GM15510 (cell line): ENCODE measurements around the gene STIM2.

Experiments
- POLR2A ChIP-seq: IDR thresholded peaks from 3 replicates; pipeline ENCODE4 v1.6.1; 2011; ENCODE audit warnings: borderline replicate concordance; ENCODE audit not compliant: insufficient read length; ENCODE audit errors: extremely low read depth

The STIM2 gene

GRCh38 chr4:26860157-26860921 lies at the start of gene STIM2:
Gene STIM2 (plus strand): TSS chr4:26860841.
- peak; percentile 86 for TF ChIP-seq POLR2A

DNA sequence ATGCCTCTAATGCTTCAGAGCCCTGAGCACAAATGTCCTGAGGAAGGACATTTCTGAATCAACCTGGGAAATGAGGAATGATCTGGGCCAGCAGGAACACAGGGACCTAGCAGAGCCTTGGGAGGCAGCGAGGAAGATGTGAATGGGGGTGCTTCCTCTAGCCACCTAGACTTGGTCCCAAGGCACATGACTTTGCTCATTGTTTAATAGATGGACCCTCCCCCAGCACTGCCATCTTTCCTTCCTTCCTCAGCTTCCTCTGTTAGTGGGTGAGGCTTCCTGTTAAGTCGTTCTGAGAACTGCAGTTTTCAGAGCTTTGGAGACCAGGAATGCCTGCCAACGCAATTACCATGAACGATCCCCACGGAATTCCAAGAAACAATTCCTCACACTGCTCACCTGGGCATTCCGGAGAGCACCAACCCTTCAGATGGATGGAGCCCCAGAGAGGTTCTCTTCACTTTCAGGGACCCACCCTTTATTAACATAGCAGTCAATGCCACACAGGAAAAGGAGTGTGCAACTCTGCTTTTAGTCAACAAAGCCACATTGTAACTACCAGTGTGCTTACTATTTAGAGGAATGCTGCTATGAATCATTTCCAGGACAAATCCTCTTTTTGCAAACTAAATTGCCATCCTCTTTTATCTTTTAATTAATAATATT lies 48.5 kb upstream of the STIM2 start:
- no peak for TF ChIP-seq POLR2A

- TF ChIP-seq POLR2A: no peak
These were observed 46.9 kb upstream of the STIM2 start for GRCh38 chr4:26813698-26814097.

GRCh38 chr4:26815199-26815598 lies 45.4 kb upstream of the STIM2 start:
- TF ChIP-seq POLR2A: no peak

- TF ChIP-seq POLR2A: no peak
These were observed 44.9 kb upstream of the STIM2 start for GRCh38 chr4:26815706-26816105.

GRCh38 chr4:26819026-26819425 lies 41.6 kb upstream of the STIM2 start:
- TF ChIP-seq POLR2A: no peak

DNA sequence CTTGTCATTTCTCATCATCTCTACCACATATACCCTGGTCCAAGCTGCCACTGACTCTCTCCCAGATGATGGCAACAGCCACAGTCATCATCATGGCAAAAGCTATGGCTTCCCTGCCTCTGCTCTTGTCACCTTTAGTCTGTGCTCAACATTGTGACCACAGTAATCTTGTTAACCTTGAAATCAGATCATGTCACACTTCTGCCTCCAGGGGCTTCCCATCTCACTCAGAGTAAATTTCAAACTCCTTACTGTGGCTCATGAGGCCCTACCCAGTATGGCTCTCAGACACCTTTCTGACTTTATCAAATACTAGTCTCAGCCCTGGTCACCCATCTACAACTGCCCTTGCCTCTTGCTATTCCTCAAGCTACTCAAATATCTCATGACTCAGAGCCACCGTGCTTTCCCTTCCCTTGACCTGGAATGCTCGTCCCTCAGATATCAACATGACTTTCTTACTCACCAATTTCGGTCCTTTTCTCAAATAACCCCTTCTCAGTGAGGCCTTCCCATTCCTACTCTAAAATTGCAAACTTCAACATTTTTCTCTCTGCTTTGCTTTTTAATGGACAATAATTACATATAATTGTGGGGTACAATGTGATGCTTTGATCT lies 41.1 kb upstream of the STIM2 start:
- no peak for TF ChIP-seq POLR2A

DNA sequence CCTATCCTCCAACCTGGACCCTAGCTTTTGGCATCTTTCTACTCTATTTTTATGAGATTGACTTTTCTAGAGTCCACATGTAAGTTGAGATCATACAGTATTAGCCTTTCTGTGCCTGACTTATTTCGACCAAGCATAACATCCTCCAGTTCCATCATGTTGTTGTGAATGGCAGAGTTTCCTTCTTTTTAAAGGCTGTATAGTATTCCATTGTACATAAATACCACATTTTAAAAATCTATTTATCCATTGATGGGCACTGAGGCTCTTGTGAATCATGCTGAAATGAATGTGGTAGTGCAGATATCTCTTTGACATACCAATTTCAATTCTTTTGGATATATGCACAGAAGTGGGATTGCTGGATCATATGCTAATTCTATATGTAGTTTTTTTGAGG lies 40.3 kb upstream of the STIM2 start:
- TF ChIP-seq POLR2A: no peak

- no peak for TF ChIP-seq POLR2A
These were observed 39.6 kb upstream of the STIM2 start for GRCh38 chr4:26821031-26821430.

GRCh38 chr4:26821677-26822503 lies 38.8 kb upstream of the STIM2 start:
- no peak for TF ChIP-seq POLR2A

DNA sequence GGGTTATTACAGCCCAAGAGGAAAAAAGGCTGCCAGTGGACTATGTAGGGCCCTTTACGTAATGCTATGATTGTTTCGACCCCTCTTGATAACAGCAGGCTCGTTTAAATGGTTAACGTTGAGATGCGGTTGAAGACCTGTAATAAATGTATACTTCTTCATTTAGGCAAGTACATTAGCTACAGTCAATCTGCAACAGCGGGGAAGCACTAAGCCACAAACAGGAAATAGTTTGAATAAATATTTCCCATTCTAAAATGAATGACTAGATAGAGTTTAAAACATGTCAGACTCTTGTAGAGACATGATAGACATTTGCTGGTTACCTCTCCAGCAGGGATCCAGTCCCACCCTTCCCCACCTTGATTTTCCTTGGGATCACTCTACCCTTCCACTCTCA lies 38.1 kb upstream of the STIM2 start:
- no peak for TF ChIP-seq POLR2A

DNA sequence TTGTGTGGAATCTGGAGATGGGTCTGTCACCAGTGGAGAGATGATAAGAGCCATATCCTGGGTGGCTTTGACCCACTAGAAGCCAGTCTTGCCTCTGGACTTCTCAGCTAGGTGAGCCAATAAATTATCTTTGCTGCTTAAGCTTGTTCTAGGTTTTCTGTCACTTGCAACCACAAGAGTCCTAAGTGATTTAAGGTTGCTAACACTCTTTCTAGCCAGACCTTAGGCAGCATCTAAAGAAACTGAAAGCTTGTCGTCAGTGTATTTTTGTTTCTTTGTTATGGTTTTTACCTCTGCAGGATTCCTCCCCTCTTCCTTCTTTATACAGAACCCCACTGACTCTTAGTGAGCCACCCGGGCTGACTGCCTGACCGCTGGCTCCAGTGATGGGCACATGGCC lies 37.1 kb upstream of the STIM2 start:
- no peak for TF ChIP-seq POLR2A

DNA sequence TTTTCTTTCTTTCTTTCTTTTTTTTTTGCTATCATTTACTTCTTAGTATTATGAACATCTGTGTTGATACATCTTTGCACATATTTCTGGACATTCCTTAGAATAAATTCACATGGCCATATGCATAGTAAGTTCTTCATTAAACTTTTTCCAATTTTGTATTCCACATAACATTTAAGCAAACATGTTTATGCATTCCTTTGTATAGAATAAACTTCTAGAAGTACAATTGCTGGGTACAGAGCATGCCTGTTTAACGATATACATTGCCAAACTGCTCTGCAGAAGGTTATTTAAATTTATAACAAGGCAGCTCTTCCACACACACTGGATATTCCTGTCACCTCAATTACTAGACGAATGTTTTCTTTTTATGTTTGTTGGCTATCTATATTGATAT lies 36.0 kb upstream of the STIM2 start:
- TF ChIP-seq POLR2A: no peak

DNA sequence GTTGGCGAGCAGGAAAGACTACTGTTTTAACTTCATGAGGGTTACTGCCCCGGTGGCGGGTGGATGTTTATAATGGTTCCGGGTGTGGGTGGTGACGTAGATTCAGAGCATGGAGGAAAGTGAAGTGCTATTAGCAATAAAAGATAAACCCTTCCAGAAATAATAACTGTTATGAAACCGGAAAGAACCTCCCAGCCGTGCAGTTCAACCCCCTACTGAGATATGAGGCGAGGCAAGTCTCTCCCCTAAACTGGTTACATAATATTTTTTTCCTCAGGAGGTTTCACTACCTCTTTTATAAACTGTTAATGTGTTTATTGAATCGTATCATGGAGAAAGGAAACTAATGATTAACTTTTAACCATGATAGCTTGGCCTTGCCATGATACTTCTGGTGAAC lies 33.9 kb upstream of the STIM2 start:
- no peak for TF ChIP-seq POLR2A

- no peak for TF ChIP-seq POLR2A
These were observed 32.8 kb upstream of the STIM2 start for GRCh38 chr4:26827798-26828197.
